Endothelial cell of umbilical vein (primary cell): ENCODE results near the gene CCDC40. TPM values are rescaled to one million over a fixed set of nuclear protein-coding genes. Genes with fewer than 3 reads are reported as not detected.

Experiments
- BruUV-seq: library from RNA; stranded (reverse); fragments of 400-500 nt; replicated peaks from 2 replicates; lab custom pipeline; 2021; lab: Mats Ljungman, UMichigan
- CTCF ChIA-PET: fragments of 300-600, 350-600 bp; sonication (Branson Sonifier 250); formaldehyde crosslinking; loops from one replicate; lab custom pipeline; 2021; ENCODE audit warnings: antibody characterized with exemption, inconsistent platforms; lab: Charles Lee
- POLR2A ChIA-PET: fragments of 300-600, 350-600 bp; sonication (Branson Sonifier 250); formaldehyde crosslinking; loops from one replicate; lab custom pipeline; 2021; ENCODE audit warnings: antibody characterized with exemption, inconsistent platforms; lab: Charles Lee
- DNase-seq: peaks from one replicate; pipeline ENCODE4 v3.0.0-alpha.2; 2011; ENCODE audit warnings: low read depth, low spot score
- FAIRE-seq: peaks from 2 replicates; lab custom pipeline; 2011; peaks lifted over from hg19 to GRCh38; lab: Jason Lieb, UNC
- H2AFZ ChIP-seq: 2 replicates; pipeline ENCODE4 v1.6.0; 2012; ENCODE audit warnings: low read depth, low read length, control low read depth, inconsistent platforms
- H3K27ac ChIP-seq: 2 replicates; pipeline ENCODE4 v1.5.1; 2011; ENCODE audit warnings: low read depth, mild to moderate bottlenecking, control low read depth, low read length, moderate library complexity; ENCODE audit not compliant: insufficient read depth
- H3K27me3 ChIP-seq, 2 experiments: 2 replicates each; pipeline versions ENCODE4 v1.6.0 to v1.6.1; 2011; ENCODE audit warnings: low read length in 2 of 2, mixed read lengths in 1 of 2; ENCODE audit not compliant: control insufficient read depth in 2 of 2, insufficient read depth in 2 of 2
- H3K36me3 ChIP-seq, 2 experiments: 2 replicates in 1 of 2; 3 replicates in 1 of 2; pipeline ENCODE4 v1.5.1; 2011; ENCODE audit warnings: low read length in 2 of 2, mild to moderate bottlenecking in 1 of 2, moderate library complexity in 1 of 2; ENCODE audit not compliant: control insufficient read depth in 2 of 2, insufficient read depth in 2 of 2; ENCODE audit errors: extremely low read depth in 1 of 2
- H3K4me1 ChIP-seq: 3 replicates; pipeline ENCODE4 v1.5.1; 2011; ENCODE audit warnings: mild to moderate bottlenecking, low read length; ENCODE audit not compliant: control insufficient read depth, insufficient read depth; ENCODE audit errors: extremely low read depth
- H3K4me2 ChIP-seq: 2 replicates; pipeline ENCODE4 v1.6.1; 2011; ENCODE audit warnings: low read length, control low read depth, mixed read lengths; ENCODE audit not compliant: insufficient read depth
- H3K4me3 ChIP-seq, 3 experiments: fragments of 200-600 bp in 1 of 3; sonication (generic), shearing (Covaris generic) in 1 of 3; replicated peaks in 1 of 3; 2 replicates each; pipeline ENCODE4 v1.5.1; 2011 to 2016; ENCODE audit warnings: control low read depth in 3 of 3, low read length in 3 of 3, mild to moderate bottlenecking in 2 of 3, inconsistent platforms in 1 of 3, low read depth in 1 of 3, moderate library complexity in 1 of 3; ENCODE audit not compliant: insufficient read depth in 1 of 3
- H3K79me2 ChIP-seq: 2 replicates; pipeline ENCODE4 v1.6.0; 2012; ENCODE audit warnings: low read length, inconsistent platforms; ENCODE audit not compliant: control insufficient read depth, insufficient read depth
- H3K9ac ChIP-seq: replicated peaks from 2 replicates; pipeline ENCODE3; 2011; ENCODE audit warnings: low read length, control low read depth; ENCODE audit not compliant: insufficient read depth; ENCODE audit errors: extremely low read depth
- H3K9me1 ChIP-seq: replicated peaks from 3 replicates; pipeline ENCODE4 v1.6.0; 2011; ENCODE audit warnings: mild to moderate bottlenecking, low read length; ENCODE audit not compliant: control insufficient read depth, insufficient read depth; ENCODE audit errors: extremely low read depth
- H3K9me3 ChIP-seq: replicated peaks from 2 replicates; pipeline ENCODE4 v1.5.1; 2012; ENCODE audit warnings: low read length, inconsistent platforms; ENCODE audit not compliant: control insufficient read depth, insufficient read depth
- H4K20me1 ChIP-seq: replicated peaks from 2 replicates; pipeline ENCODE3; 2011; ENCODE audit warnings: mild to moderate bottlenecking, low read length; ENCODE audit not compliant: control insufficient read depth, insufficient read depth; ENCODE audit errors: extremely low read depth
- EZH2 ChIP-seq: IDR thresholded peaks from 2 replicates; pipeline ENCODE4 v1.6.1; 2012; ENCODE audit warnings: borderline replicate concordance, low read depth, mild to moderate bottlenecking, moderate library complexity, low read length, inconsistent platforms; ENCODE audit not compliant: severe bottlenecking
- FOS ChIP-seq: IDR thresholded peaks from 2 replicates; pipeline ENCODE4 v1.6.1; 2011; ENCODE audit warnings: mild to moderate bottlenecking, low read length, moderate library complexity, borderline replicate concordance; ENCODE audit not compliant: insufficient read depth
- GATA2 ChIP-seq: IDR thresholded peaks from 2 replicates; pipeline ENCODE4 v1.7.0; 2011; ENCODE audit warnings: low read depth, mild to moderate bottlenecking, moderate library complexity, mixed read lengths, low read length; ENCODE audit not compliant: insufficient read length, insufficient read depth
- JUN ChIP-seq: IDR thresholded peaks from 2 replicates; pipeline ENCODE4 v1.6.1; 2011; ENCODE audit warnings: borderline replicate concordance, low read depth; ENCODE audit not compliant: insufficient read length, insufficient read depth
- MAX ChIP-seq: IDR thresholded peaks from 2 replicates; pipeline ENCODE4 v1.6.1; 2011; ENCODE audit not compliant: insufficient read depth, insufficient read length
- MYC ChIP-seq: IDR thresholded peaks from one replicate; pipeline ENCODE4 v1.6.1; 2011; ENCODE audit warnings: mild to moderate bottlenecking, low read depth, low read length
- POLR2A ChIP-seq: IDR thresholded peaks from 2 replicates; pipeline ENCODE4 v1.6.1; 2012; ENCODE audit warnings: low read depth, mild to moderate bottlenecking, control low read depth, low read length
- POLR2AphosphoS5 ChIP-seq: IDR thresholded peaks from 2 replicates; pipeline ENCODE4 v1.6.1; 2012; ENCODE audit warnings: low read depth, mild to moderate bottlenecking, control low read depth, low read length, moderate library complexity; ENCODE audit not compliant: insufficient read depth
- dilution Hi-C: fragments of 300-500 bp; cut with MboI; formaldehyde crosslinking; loops from one replicate; pipeline ENCODE4 v1.15.0; 2019; ENCODE audit warnings: low sequenced_read_pairs; ENCODE audit not compliant: extremely low pct_ligation_motif_present
- intact Hi-C: fragments of 100-400 bp; cut with micrococcal nuclease; formaldehyde crosslinking; loops from one replicate; pipeline ENCODE4 v1.10.0; 2022
- polyA plus RNA-seq, 4 experiments: library from polyadenylated mRNA; depleted of rRNA in 3 of 4; stranded (reverse) in 3 of 4; unstranded in 1 of 4; fragments of >200 nt; gene quantifications; 2 replicates each; pipeline versions ENCODE4 v1.2.1 to v1.2.3, GENCODE V29; 2011 to 2012; ENCODE audit warnings: missing spikeins in 1 of 4
- total RNA-seq: library from RNA; stranded (reverse); gene quantifications from 2 replicates; pipeline ENCODE4 v1.2.3, GENCODE V29; 2021
- TF ChIP-seq, protein P1 (sequence below), 2 donors: IDR thresholded peaks; 1 replicate in 1 of 2; 2 replicates in 1 of 2; pipeline ENCODE4 v1.5.1; 2011; ENCODE audit warnings: low read length in 2 of 2, mild to moderate bottlenecking in 2 of 2, moderate library complexity in 2 of 2, control low read depth in 1 of 2, inconsistent platforms in 1 of 2, low read depth in 1 of 2; ENCODE audit not compliant: insufficient read depth in 1 of 2; ENCODE audit errors: extremely low read depth in 1 of 2

CCDC40 gene
- total and polyA plus RNA-seq, 2 donors (not counting 3 experiments of a cell fraction or from before 2014, with no cell fraction given): 1.4 to 5.5 TPM

GRCh38 chr17:80095038-80095843 lies 58.8 kb downstream of the CCDC40 start:
- no peak overlapping the region for H3K9ac ChIP-seq
- CTCF ChIA-PET: interaction anchor here (0.9 kb wide), 1 partner anchor 13 kb away, joined by 5 read pairs; no protein-coding TSS in a partner anchor
- POLR2A ChIA-PET: no interaction called here

More at GRCh38 chr17:80095038-80095843, 58.8 kb downstream of the CCDC40 start:
- H3K79me2 ChIP-seq: no peaks in the 10 kb centered on the region
- FAIRE-seq (no peak), DNase-seq (no peak)
- H3K9me1 ChIP-seq: no peaks in the 10 kb centered on the region
- no peak for TF ChIP-seq FOS
- TF ChIP-seq GATA2: no peak
- TF ChIP-seq POLR2AphosphoS5: no peak
- TF ChIP-seq, protein P1, sequence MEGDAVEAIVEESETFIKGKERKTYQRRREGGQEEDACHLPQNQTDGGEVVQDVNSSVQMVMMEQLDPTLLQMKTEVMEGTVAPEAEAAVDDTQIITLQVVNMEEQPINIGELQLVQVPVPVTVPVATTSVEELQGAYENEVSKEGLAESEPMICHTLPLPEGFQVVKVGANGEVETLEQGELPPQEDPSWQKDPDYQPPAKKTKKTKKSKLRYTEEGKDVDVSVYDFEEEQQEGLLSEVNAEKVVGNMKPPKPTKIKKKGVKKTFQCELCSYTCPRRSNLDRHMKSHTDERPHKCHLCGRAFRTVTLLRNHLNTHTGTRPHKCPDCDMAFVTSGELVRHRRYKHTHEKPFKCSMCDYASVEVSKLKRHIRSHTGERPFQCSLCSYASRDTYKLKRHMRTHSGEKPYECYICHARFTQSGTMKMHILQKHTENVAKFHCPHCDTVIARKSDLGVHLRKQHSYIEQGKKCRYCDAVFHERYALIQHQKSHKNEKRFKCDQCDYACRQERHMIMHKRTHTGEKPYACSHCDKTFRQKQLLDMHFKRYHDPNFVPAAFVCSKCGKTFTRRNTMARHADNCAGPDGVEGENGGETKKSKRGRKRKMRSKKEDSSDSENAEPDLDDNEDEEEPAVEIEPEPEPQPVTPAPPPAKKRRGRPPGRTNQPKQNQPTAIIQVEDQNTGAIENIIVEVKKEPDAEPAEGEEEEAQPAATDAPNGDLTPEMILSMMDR (IDR thresholded peaks at IDR 0.05; ENCODE audit: extremely low read depth in 1 of 2, insufficient read depth in 1 of 2, low read depth in 1 of 2, low read length in 2 of 2): no peak
- no peak for TF ChIP-seq JUN
- TF ChIP-seq MAX: no peak
- no peak for TF ChIP-seq MYC
- no peak for TF ChIP-seq POLR2A
- TF ChIP-seq EZH2: no peak
- dilution Hi-C loops: no loop called here
- no peaks in the 10 kb centered on the region for H4K20me1 ChIP-seq
- H3K36me3 ChIP-seq: no peaks in the 10 kb centered on the region
- H3K9me3 ChIP-seq: no peaks in the 10 kb centered on the region
- no peaks in the 10 kb centered on the region for H3K4me1 ChIP-seq
- H2AFZ ChIP-seq: no peak overlapping the region
- no peak overlapping the region for H3K4me3 ChIP-seq
- no peaks in the 10 kb centered on the region for H3K27me3 ChIP-seq
- H3K27ac ChIP-seq: no peak overlapping the region
- no TSS peak for BruUV-seq
- intact Hi-C loops: no loop called here
- no peak overlapping the region for H3K4me2 ChIP-seq
